RKO (cell line): ENCODE results near the gene CTNNBL1.

Experiments
- DNase-seq: peaks from one replicate; pipeline ENCODE4 v3.0.0-alpha.2; 2016; ENCODE audit warnings: low spot score

CTNNBL1 gene

GRCh38 chr20:37821696-37822095, 127.9 kb downstream of the CTNNBL1 start:
- no peak for DNase-seq

- no peak for DNase-seq
Observed at GRCh38 chr20:37822141-37822601, 128.3 kb downstream of the CTNNBL1 start.

GRCh38 chr20:37823296-37823980, 129.6 kb downstream of the CTNNBL1 start:
- no peak for DNase-seq

GRCh38 chr20:37827605-37828004, 133.8 kb downstream of the CTNNBL1 start:
- DNase-seq: no peak

GRCh38 chr20:37828684-37829083, 134.9 kb downstream of the CTNNBL1 start:
- no peak for DNase-seq

GRCh38 chr20:37829128-37829527, 135.3 kb downstream of the CTNNBL1 start:
- no peak for DNase-seq

GRCh38 chr20:37833221-37833896, 139.5 kb downstream of the CTNNBL1 start:
- DNase-seq: no peak

GRCh38 chr20:37836926-37837325, 143.1 kb downstream of the CTNNBL1 start:
- DNase-seq: no peak

GRCh38 chr20:37837924-37838323, 144.1 kb downstream of the CTNNBL1 start:
- DNase-seq: no peak

GRCh38 chr20:37838769-37839431, 145.1 kb downstream of the CTNNBL1 start:
- DNase-seq: no peak

- DNase-seq: no peak
Observed at GRCh38 chr20:37839432-37839827, 145.6 kb downstream of the CTNNBL1 start.

GRCh38 chr20:37839955-37840354, 146.1 kb downstream of the CTNNBL1 start:
- no peak for DNase-seq

GRCh38 chr20:37841389-37841788, 147.6 kb downstream of the CTNNBL1 start:
- DNase-seq: no peak

GRCh38 chr20:37841971-37842370, 148.1 kb downstream of the CTNNBL1 start:
- DNase-seq: no peak

GRCh38 chr20:37845241-37845681, 151.4 kb downstream of the CTNNBL1 start:
- no peak for DNase-seq

- DNase-seq: no peak
Observed at GRCh38 chr20:37845878-37846277, 152.0 kb downstream of the CTNNBL1 start.

GRCh38 chr20:37846573-37846972, 152.7 kb downstream of the CTNNBL1 start:
- no peak for DNase-seq

- DNase-seq: no peak
Observed at GRCh38 chr20:37848706-37849105, 154.9 kb downstream of the CTNNBL1 start.

- no peak for DNase-seq
Observed at GRCh38 chr20:37849156-37849555, 155.3 kb downstream of the CTNNBL1 start.

GRCh38 chr20:37849566-37849965, 155.7 kb downstream of the CTNNBL1 start:
- no peak for DNase-seq

- no peak for DNase-seq
Observed at GRCh38 chr20:37850036-37850592, 156.3 kb downstream of the CTNNBL1 start.

GRCh38 chr20:37850724-37851355, 157.0 kb downstream of the CTNNBL1 start:
- no peak for DNase-seq
